MM.1S (cell line): ENCODE data around the gene CIROP.

Source experiments
- EZH2 ChIP-seq: fragments of 300-600 bp; sonication (generic); optimal IDR thresholded peaks from 2 replicates; pipeline ENCODE3; 2017; ENCODE audit warnings: low read depth, mild to moderate bottlenecking, antibody characterized with exemption, low read length, mixed read lengths
- TF ChIP-seq, protein P1 (sequence below): fragments of 300-600 bp; sonication (generic); IDR thresholded peaks from 2 replicates; pipeline ENCODE4 v1.5.1; 2016; ENCODE audit warnings: antibody characterized with exemption, low read length, mixed read lengths

DNA sequence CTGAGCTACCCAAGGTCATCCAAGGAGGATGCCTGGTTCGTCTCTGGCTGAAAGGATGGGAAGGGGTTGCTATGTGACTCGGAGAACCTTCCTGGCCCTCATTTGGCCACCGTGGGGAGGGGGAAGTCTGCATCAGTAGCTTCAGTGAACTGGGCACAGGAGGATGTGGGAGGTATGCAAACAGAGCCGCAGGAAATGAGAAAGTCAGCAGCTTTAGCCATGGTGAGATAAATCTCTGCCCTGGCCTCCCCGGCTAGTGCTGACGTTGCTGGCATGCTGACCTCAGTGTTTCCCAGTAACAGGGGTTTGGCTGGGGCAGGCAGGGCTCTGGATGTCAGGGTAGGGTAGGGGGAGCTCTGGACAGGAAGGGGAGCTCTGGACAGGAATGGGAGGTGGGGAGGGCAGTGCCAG is 16.6 kb upstream of the CIROP start:
- TF ChIP-seq, protein P1, sequence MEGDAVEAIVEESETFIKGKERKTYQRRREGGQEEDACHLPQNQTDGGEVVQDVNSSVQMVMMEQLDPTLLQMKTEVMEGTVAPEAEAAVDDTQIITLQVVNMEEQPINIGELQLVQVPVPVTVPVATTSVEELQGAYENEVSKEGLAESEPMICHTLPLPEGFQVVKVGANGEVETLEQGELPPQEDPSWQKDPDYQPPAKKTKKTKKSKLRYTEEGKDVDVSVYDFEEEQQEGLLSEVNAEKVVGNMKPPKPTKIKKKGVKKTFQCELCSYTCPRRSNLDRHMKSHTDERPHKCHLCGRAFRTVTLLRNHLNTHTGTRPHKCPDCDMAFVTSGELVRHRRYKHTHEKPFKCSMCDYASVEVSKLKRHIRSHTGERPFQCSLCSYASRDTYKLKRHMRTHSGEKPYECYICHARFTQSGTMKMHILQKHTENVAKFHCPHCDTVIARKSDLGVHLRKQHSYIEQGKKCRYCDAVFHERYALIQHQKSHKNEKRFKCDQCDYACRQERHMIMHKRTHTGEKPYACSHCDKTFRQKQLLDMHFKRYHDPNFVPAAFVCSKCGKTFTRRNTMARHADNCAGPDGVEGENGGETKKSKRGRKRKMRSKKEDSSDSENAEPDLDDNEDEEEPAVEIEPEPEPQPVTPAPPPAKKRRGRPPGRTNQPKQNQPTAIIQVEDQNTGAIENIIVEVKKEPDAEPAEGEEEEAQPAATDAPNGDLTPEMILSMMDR: no peak
- TF ChIP-seq EZH2: no peak
